ENCODE measurements around the gene CGGBP1.

Gene CGGBP1

DNA sequence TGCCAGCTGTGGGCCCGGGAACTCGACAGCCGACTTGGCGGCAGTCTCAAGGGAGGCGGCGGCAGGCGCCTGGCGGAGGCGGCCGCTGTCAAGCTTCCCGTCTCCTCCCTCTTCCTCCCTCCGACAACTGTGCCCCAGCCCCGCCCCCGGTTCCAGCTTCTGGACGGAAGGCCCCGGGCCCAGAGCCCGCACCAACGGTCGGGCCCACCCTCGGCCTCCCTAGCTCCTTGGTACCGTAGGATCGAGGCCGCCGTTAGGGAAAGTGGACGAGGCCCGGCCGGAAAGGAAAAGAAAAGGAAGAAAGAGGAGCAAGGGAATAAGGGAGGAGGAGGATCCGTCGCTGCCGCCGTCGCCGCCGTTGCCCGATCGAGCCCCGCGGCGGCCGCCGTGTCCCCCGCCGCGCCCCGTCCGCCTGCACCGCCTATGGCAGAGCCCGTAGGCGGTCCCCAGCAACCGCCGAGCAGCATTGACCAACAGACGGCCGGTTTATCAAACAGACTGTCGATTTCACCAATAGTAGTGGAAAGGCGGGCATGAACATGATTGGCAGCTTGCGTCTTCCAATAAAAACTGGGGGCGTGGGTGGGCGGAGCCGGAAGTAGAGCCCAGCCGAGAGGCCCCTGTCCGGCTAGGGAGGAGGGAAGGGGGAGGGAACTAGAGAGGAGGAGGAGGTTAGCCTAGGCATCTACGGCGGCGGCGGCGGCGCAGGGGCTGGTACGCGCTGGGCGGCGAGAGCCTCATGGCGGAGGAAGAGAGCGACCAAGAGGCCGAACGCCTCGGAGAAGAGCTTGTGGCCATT is at the start of gene CGGBP1, which contains the start of gene ZNF654:
Gene CGGBP1, minus strand, starts transcription at position 425 of the 799 bp plus-strand sequence. CDS start 3,029 bp downstream, outside the sequence.
Gene ZNF654, plus strand, starts transcription at position 675 of the 799 bp plus-strand sequence. Its CDS starts 65 bp downstream, at position 740.
- DNase-seq, result peak; percentile 99 to 100

GRCh38 chr3:88105325-88105724 is 46.5 kb upstream of the CGGBP1 start:
- no peak for DNase-seq

DNA sequence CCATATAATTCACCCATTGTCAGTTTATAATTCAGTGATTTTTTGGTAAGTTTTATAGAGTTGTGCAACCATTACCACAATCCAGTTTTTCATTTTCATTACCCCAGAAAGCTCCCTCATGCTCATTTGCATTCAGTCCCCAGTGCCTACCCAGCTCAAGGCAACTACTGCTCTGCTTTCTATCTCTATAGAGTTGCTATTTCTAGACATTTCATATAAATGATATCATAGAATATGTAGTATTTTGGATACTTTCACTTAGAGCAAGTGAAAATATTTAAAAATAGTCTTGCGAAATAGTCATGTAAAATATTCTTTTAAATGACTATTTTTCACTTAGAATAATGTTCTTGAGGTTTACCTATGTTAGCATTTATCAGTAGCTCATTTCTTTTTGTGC is 42.3 kb upstream of the CGGBP1 start:
- DNase-seq, result no peak

DNA sequence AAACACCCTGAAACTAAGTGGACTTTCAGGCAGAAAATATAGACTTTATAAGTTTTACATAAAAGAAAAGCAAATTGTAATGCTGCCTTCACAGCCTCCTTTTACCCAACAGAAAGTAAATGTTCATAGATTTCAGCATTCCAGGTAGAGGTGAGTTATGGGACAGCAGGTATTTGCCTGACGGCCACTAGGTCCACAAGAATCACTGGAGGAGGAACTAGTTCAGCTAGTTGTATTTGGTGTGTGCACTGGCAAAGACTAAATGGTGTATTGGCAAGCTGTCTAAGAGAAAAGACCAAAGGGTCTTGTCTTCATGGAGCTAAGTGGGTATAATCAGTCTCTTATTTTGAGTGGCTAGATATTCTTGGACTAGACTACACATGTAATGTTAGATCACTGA is 34.5 kb upstream of the CGGBP1 start:
- DNase-seq, result no peak

GRCh38 chr3:88092270-88092669 is 33.5 kb upstream of the CGGBP1 start:
- DNase-seq, result no peak

DNA sequence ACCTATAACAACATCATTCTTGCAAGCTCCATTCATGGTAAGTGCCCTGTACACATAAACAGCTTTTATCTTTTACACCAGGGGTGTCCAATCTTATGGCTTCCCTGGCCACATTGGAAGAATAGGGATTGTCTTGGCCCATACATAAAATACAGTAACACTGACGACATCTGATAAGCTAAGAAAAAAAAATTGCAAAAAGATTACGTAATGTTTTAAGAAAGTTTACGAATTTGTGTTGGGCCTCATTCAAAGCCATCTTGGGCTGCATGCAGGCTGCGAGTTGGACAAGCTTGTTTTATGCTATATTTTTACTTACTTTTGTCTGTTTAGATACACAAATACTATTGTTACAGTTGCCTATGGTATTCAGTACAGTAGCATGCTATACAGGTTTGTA is 31.9 kb upstream of the CGGBP1 start:
- DNase-seq, result no peak

GRCh38 chr3:88084097-88084501 is 25.3 kb upstream of the CGGBP1 start:
- no peak for DNase-seq

DNA sequence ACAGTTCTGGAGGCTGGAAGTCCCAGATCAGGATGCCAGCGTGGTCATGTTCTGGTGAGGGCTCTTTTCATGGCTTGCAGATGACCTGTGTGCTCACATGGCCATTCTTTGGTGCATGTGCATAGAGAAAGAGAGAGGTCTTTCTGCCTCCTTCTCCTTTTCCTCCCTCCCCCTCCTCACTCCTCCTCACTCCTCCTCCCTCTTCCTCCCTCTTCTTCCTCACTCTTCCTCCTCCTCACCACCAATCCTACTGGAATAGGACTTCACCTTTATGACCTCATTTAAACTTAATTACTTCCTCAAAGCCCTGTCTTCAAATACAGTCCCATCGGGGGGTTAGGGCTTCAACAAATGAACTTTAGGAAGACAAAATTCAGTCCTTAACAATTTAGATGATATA is 24.0 kb upstream of the CGGBP1 start:
- DNase-seq, result no peak

DNA sequence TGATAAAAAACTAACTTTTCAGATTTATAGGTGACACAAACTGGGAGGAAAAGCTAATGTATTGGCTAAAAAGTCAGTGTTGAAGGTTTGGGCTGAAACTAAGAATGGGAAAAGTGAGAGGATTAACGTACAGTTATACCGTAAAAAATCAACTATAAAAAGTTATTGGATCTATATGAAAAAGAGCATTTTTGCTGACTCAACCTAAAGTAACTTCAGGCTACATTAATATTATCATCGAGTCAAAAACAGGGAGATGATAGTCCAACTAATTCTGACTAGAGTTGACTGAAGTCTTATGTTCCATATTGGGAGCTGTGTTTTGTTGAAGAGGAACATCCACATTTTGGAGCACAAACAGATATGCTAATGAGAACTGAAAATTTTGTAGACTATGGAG is 20.1 kb upstream of the CGGBP1 start:
- DNase-seq, result no peak

DNA sequence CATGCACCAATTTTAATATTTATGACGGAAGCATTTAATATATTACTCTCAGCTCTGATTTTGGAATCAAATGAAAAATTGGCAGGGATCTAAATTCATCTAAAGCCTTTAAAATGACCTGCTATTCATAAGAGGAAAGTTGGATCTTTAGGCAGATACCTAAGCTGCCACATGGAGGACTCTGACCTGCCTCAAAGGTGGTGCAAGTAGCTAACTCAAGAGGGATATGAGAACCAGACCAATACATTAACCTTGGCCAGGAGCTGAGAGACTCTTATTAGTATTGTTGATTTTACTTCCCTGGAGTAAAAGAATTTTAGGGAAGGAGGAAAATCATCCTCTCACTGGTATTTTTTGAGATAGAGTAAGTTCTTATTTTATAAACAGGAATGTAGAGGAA is 17.9 kb upstream of the CGGBP1 start:
- no peak for DNase-seq

- no peak for DNase-seq
Observed at GRCh38 chr3:88075497-88075896, 16.7 kb upstream of the CGGBP1 start.

- no peak for DNase-seq
Observed at GRCh38 chr3:88075072-88075471, 16.3 kb upstream of the CGGBP1 start.

- DNase-seq, result peak; percentile 67 to 69
Observed at GRCh38 chr3:88061746-88062145, 2.9 kb upstream of the CGGBP1 start.

DNA sequence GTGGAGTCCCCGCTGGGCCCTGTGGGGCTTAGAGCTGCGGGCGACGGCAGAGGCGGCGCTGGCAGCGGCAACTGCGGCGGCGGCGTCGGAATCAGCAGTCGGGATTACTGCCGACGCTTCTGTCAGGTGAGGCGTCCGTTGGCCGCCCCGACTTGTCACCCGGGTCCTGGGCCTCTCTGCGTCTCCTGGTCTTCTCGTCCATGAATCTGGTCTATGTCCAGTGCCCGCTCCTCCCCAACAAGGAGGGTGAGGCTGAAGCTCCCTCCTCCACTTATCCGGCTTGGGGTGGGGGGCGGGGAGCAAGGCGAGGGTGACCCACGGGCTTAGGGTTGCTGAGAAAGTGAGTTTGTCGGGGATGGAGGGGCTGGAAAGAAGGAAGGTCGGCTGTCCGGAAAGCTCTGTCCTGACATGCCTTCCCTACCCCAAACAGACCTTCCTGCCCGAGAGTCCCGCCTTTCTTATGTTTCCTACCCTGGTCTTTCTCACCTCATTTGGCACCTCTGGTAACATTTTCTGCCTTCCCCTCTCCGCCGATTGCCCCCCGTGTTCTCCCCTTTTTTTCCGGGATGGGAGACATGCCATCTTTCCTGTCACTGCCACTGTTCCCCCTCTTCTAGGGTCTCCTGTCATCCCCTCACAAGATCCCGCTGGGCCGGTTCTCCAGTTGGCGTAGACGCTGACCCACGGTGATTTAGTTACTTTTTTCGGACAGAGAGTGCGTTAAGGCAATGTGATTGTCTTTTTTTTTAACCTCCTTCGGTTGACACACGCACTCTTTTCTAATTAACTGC is 770 bp upstream of the CGGBP1 start:
- DNase-seq, result no peak

DNA sequence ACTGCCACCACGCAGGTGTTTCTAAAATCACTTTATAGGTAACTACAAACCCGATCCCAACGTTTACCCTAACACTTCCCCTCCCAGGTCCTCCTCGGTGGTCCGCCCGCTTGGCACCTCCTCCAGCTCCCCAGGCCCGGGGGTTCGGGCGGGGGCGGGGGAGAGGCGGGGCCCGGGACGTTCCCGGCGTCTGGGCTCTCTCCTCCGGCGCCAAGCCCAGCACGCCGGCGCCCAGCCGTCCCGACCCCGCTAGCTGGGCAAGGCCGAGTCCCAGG is 562 bp downstream of the CGGBP1 start:
- DNase-seq, result peak in 1 of 2 donors; percentile 18

DNA sequence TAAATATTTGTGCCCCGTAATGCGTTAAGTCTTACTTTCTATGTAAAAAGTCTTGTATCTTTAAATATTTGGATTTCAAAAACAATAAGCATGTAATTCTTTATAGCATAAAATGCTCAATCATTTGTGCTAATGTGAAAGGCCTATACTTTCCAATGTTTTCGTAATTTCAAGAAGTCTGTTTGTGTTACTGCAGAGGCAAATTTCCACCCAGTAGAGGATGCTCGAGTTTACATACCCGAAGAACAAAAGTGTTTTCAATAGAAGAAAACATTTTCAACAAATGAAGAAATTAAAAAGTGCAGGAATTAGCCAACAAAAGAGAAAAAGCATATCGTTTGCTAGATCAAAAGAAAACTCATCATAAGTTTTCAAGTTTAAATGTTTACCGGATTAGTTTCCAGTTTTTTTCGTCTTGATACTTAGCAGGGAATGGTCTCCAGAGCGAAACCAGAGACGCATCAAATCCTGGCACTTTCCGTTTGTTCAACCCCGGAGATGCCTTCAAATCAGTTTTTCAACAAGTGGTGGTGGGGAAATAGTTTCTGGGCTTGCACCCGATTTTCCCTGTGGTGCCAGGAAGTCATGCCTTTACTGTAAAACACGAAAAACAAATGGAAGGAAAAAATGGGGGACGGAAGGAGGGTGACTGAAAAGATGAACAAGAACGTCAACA is 1.0 kb downstream of the CGGBP1 start:
- DNase-seq, result no peak

GRCh38 chr3:88046766-88047165 is 12.0 kb downstream of the CGGBP1 start:
- DNase-seq, result peak in 1 of 2 donors; percentile 32

GRCh38 chr3:88044411-88044810 is 14.4 kb downstream of the CGGBP1 start:
- no peak for DNase-seq

GRCh38 chr3:88041005-88041404 is 17.8 kb downstream of the CGGBP1 start:
- DNase-seq, result no peak

DNA sequence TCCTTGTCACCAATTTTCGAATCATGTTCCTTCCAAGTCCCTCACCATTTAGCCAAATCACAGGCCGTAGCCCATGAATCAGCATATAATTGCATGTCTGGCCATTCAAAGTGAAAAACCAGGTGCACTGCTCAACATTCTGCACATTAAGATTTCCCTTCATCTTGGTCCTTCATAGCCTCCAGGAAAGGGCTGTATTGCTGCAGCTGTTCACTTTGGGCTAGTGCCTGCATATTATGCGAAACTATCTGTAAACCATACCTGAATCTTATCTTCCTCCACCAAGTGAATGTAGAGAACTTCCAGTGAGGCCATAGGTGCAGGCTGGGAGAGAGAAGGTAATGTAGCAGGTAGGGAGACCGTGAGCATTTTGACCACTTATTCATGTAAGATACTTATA is 18.3 kb downstream of the CGGBP1 start:
- DNase-seq, result no peak

DNA sequence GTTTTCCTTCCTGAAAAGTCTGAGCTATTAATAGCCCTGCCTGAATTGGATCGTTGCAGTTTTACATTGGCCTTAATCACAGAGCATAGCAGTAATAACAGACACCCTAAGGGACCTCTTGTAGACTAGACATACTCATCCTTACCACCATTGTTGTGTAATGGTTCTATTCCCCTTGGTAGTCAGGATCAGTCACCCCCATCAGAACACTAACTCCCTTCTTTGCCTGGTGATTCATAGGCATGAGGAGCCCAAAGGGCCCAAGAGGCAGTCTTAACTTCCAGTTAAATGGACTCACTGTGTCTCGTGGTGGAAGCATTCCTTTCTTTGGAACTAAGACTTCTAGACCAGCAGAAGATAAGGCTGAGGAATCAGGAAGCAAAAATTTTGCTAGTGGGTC is 20.2 kb downstream of the CGGBP1 start:
- peak in 1 of 2 donors; percentile 53 for DNase-seq

DNA sequence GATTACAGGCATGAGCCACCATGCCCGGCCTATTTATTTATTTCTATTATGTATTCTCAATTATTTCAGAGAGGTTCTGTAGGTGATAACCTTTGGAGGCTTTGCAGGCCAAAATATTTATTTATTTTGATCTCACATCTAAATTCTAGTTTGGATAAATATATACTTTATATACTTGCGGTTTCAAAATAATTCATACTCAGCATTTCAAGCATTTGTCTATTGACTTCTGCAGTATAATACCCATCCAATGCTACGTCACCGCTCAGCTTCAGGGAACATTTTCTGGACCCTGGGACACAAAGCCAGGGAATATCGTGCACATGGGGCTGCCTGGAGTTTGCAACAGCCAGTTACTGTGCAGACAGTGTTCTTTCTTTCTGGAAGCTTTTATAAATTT is 22.6 kb downstream of the CGGBP1 start:
- DNase-seq, result no peak

DNA sequence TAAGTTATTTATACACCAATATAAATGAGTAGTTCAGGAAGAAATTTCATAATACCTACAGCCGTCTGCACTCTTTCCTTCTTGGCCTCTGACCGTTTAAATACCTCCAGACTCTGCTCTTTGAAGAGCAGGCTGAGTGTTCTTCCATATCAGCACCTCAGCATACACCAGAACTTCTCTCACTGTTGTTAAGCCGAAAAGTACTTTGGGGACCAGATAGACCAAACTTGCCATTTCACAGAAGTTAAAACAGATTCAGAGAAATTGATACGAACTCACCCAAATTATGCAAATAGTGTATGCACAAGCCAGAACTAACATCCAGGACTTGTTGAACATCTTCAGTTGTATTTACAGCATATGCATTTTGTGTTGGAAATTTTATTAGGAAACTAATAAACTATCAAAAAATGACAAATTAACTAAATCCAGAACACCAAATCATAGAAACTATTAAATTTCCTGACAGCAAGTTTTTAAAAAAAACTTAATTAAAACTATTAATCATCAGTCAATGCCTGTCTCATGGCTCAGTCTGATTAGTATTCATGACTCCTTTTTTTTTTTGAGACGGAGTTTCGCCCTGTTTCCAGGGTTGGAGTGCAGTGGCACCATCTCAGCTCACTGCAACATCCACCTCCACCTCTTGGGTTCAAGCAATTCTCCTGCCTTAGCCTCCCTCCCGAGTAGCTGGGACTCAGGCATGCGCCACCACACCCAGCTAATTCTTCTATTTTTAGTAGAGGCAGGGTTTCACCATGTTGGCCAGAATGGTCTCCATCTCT is 24.1 kb downstream of the CGGBP1 start:
- DNase-seq, result no peak

Data from inflammatory macrophage treated with lipopolysaccharide for 1 hour (primary cell).